Activated T-helper 9 cell treated with anti-CD3 and anti-CD28 coated beads, Interleukin-2, amount 50 U/mL, for 16 hours (primary cell): ENCODE measurements around the gene UGP2.
"Not testable (repeated sequence)": the region's sequence is repeated elsewhere in the genome, so short reads cannot be mapped to it uniquely, and the experiment has no call there.

Source experiments
- DNase-seq: peaks from one replicate; pipeline ENCODE4 v3.0.0-alpha.2; 2020; ENCODE audit warnings: low read depth

Gene UGP2

GRCh38 chr2:63893163-63893562 is 51.5 kb downstream of the UGP2 start:
- DNase-seq = no peak

- DNase-seq = no peak
Observed at GRCh38 chr2:63894167-63894566, 52.5 kb downstream of the UGP2 start.

DNA sequence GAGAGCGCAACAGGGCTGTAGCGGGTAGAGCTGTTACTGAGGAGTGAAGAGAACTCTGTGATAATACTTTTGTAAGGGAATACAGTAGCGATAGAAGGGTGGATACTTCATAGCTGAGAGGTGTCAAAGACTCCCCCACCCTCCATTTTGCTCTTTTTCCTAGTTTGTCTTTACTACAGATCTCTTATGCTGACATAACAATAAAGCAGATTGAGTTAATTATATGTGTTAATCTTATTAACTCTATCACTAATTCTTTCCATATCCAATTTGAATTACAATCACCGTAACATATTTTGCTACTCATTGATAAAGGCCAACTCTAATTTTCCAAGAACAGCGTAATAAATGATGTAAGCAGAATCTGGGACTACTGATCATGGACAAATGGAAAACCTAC is 57.1 kb downstream of the UGP2 start:
- no peak for DNase-seq

GRCh38 chr2:63899639-63900038 is 57.9 kb downstream of the UGP2 start:
- no peak for DNase-seq

- DNase-seq = no peak
Observed at GRCh38 chr2:63902149-63902548, 60.5 kb downstream of the UGP2 start.

DNA sequence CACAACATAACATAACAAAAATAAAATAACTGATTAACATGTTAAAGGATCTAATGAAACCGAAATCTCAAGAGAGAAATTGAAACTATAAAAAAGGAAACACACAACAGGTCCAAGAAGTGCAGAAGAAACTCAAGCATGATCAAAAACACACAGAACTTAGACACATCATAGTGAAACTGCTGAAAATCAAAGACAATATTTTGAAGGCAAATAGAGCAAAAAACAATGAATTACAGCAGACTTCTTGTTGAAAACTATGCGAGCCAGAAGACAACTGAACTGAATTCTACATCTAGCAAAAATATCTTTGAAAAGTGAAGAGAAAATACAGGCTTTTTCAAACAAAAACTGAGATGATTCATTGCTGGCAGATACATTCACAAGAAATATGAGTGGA is 61.3 kb downstream of the UGP2 start:
- no peak for DNase-seq

DNA sequence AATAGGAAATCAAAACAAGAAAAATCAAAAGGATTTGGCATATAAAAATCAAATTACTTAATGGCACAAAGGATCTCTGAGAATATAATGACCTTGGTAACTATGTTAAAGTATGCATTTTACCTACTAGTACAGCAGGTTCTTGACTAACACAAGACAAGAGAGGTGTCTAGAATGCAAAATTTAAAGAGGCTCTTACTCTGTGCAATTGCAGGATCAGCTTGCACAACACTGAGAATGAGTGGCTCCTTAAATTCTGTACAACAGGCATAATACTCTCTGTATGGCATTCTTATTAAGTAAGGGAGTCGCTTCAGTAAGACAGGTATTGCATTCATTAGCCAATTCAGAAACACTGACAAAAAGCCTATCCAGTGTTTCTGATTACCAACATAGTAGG is 72.6 kb downstream of the UGP2 start:
- DNase-seq = no peak

- DNase-seq = no peak
Observed at GRCh38 chr2:63926815-63927214, 85.1 kb downstream of the UGP2 start.

DNA sequence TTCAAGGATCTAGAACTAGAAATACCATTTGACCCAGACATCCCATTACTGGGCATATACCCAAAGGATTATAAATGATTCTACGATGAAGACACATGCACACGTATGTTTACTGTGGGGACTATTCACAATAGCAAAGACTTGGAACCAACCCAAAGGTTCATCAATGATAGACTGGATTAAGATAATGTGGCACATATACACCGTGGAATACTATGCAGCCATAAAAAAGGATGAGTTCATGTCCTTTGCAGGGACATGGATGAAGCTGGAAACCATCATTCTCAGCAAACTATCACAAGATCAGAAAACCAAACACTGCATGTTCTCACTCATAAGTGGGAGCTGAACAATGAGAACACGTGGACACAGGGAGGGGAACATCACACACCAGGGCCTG is 90.4 kb downstream of the UGP2 start:
- not testable (repeated sequence) for DNase-seq
